ENCODE results near the gene EFHD2.
"Not testable (repeated sequence)": the region's sequence is repeated elsewhere in the genome, so short reads cannot be mapped to it uniquely, and the experiment has no call there.

The EFHD2 gene

DNA sequence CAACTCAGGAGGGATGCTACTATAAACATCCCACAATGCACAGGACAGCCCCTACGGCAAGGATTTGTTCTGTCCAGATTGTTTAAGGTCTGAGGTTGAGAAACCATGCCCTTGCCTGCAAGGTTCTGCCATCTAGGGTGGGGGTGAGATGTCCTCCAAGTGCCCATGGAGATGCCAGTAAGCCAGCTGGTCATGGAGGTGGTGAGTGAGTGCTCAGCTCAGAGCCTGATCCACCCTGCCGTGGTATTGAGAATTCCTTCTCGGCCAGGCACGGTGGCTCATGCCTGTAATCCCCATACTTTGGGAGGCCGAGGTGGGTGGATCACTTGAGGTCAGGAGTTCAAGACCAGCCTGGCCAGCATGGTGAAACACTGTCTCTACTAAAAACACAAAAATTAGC lies 15.3 kb downstream of the EFHD2 start:
- TF ChIP-seq, protein P1, sequence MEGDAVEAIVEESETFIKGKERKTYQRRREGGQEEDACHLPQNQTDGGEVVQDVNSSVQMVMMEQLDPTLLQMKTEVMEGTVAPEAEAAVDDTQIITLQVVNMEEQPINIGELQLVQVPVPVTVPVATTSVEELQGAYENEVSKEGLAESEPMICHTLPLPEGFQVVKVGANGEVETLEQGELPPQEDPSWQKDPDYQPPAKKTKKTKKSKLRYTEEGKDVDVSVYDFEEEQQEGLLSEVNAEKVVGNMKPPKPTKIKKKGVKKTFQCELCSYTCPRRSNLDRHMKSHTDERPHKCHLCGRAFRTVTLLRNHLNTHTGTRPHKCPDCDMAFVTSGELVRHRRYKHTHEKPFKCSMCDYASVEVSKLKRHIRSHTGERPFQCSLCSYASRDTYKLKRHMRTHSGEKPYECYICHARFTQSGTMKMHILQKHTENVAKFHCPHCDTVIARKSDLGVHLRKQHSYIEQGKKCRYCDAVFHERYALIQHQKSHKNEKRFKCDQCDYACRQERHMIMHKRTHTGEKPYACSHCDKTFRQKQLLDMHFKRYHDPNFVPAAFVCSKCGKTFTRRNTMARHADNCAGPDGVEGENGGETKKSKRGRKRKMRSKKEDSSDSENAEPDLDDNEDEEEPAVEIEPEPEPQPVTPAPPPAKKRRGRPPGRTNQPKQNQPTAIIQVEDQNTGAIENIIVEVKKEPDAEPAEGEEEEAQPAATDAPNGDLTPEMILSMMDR (IDR thresholded peaks at IDR 0.05; ENCODE audit: unreplicated experiment in 3 of 3): no peak
- no peaks in the 10 kb centered on the region for H3K9me3 Mint-ChIP-seq
- peaks cover 53% of the 10 kb centered on the region for H3K4me1 Mint-ChIP-seq
- H3K36me3 Mint-ChIP-seq (ENCODE audit: low read depth): peaks cover 3% of the 10 kb centered on the region
- H3K27me3 Mint-ChIP-seq (ENCODE audit: low read depth): peaks cover 5% of the 10 kb centered on the region
- peak overlapping the region in 1 of 3 experiments; percentile 42 for H3K27ac Mint-ChIP-seq
- no peak overlapping the region for H3K4me3 Mint-ChIP-seq

DNA sequence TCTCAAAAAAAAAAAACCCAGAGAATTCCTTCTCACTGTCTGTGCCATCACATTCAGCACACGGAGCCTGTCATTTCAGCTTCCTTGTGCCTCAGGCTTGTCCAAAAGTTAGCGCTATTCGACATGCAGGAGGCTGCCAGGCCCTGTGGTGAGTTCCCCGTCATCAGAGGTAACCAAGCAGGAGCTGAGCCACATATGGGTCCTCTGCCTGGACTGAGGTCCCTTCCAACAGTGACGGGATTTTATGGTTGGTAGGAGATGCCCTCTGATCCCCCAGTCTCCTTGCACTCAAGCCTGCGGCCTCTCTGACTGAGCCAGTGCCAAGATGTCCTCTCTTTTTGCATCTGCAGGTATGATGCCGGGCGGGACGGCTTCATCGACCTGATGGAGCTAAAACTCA lies 15.8 kb downstream of the EFHD2 start:
- H3K4me1 Mint-ChIP-seq: peaks cover 50% of the 10 kb centered on the region

DNA sequence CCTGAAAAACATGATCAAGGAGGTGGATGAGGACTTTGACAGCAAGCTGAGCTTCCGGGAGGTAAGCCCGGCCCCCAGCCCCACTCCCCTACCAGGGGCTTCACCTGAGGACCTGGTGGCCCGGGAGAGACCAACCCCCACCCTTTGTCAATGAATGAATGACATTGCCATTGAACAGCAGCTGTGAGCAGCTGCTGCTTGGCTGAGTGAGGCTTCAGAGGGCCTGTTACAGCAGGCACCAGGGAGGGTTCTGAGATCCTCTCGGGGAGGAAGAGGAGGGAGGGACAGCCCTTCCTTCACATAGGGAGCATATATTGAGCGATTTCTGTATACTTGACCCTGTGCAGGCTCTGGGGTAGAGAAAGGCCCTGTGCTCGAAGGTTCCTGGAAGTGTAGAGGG lies 16.3 kb downstream of the EFHD2 start:
- Mint-ChIP-seq H3K27me3 (ENCODE audit: low read depth) (peaks cover 5% of the 10 kb centered on the region), H3K9me3 (no peaks in the 10 kb centered on the region), H3K4me1 (peaks cover 47% of the 10 kb centered on the region), H3K4me3 (peak overlapping the region in 1 of 3 experiments; percentile 40), H3K27ac (peak overlapping the region; percentile 12 to 72 (median 62)), H3K36me3 (ENCODE audit: low read depth) (peaks cover 2% of the 10 kb centered on the region)
- TF ChIP-seq, protein P1 (IDR thresholded peaks at IDR 0.05; ENCODE audit: unreplicated experiment in 3 of 3): no peak

More for the DNA sequence above, 15.8 kb downstream of the EFHD2 start:
- H3K27ac Mint-ChIP-seq: peak overlapping the region in 1 of 3 experiments; percentile 72
- H3K27me3 Mint-ChIP-seq (ENCODE audit: low read depth): peaks cover 5% of the 10 kb centered on the region
- no peaks in the 10 kb centered on the region for H3K9me3 Mint-ChIP-seq
- peaks cover 3% of the 10 kb centered on the region for H3K36me3 Mint-ChIP-seq (ENCODE audit: low read depth)
- H3K4me3 Mint-ChIP-seq: no peak overlapping the region
- TF ChIP-seq, protein P1 (IDR thresholded peaks at IDR 0.05; ENCODE audit: unreplicated experiment in 3 of 3): no peak

DNA sequence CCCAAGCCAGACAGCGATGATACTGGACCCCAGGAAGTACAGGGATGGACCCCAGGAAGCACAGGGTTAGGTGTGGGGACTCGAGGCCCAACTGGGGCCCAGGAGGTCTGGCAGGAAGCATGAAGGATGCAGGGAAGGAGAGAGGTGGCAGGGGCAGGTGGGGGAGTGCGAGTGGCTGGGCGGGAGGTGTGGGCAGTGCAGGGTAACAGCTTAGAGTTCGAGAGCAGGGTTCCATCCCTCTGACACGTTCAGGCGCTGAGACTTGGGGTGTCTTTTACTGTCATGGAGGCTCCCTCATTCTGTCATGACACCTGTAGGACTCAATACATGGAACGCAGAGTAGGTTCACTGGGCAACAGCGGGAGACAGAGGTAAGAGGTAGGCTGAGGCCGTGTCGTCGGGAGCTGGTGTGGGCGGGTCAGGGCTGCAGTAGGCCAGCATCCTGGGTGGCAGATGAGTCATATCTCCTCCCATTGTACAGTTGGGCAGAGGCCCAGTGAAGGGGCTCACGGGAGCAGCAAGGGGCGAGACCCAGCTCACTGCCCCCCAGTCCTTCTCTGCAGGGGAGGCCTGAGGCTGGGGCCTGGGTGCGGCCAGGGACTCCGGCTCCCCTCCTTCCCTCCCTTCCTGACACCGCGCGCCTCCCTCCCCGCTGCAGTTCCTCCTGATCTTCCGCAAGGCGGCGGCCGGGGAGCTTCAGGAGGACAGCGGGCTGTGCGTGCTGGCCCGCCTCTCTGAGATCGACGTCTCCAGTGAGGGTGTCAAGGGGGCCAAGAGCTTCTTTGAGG lies 17.0 kb downstream of the EFHD2 start:
- Mint-ChIP-seq H3K27me3 (ENCODE audit: low read depth) (peaks cover 5% of the 10 kb centered on the region), H3K9me3 (no peaks in the 10 kb centered on the region)

DNA sequence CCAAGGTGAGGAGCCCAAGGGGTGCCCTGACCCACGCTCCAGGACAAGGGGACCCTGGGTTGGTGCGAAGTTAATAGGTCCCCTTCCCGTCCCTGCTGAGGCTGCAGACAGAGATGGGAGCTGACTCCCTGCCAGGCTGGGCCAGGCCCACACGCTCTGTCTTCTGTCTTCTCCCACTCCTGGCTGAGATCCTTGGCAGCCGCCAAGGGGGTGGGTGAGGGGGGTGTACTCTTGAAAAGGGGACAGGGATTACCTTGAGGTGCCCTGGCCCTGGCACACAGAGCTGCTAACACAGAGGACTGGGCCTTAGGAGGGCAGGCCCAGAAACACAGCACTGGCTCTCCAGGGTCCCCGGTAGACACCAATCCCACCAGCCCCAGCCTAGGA lies 17.6 kb downstream of the EFHD2 start:
- no peak overlapping the region for H3K4me3 Mint-ChIP-seq
- TF ChIP-seq, protein P1 (IDR thresholded peaks at IDR 0.05; ENCODE audit: unreplicated experiment in 3 of 3): peak in 1 of 3 experiments; percentile 0
- peaks cover 41% of the 10 kb centered on the region for H3K4me1 Mint-ChIP-seq
- no peaks in the 10 kb centered on the region for H3K36me3 Mint-ChIP-seq (ENCODE audit: low read depth)
- H3K27me3 Mint-ChIP-seq (ENCODE audit: low read depth): peaks cover 5% of the 10 kb centered on the region
- peak overlapping the region in 1 of 3 experiments; percentile 72 for H3K27ac Mint-ChIP-seq
- no peaks in the 10 kb centered on the region for H3K9me3 Mint-ChIP-seq

More for the DNA sequence above, 17.0 kb downstream of the EFHD2 start:
- Mint-ChIP-seq H3K27ac (peak overlapping the region; percentile 12 to 72 (median 62)), H3K4me3 (peak overlapping the region in 1 of 3 experiments; percentile 40), H3K36me3 (ENCODE audit: low read depth) (no peaks in the 10 kb centered on the region), H3K4me1 (peaks cover 40% of the 10 kb centered on the region)
- TF ChIP-seq, protein P1 (IDR thresholded peaks at IDR 0.05; ENCODE audit: unreplicated experiment in 3 of 3): peak in 1 of 3 experiments; percentile 17

DNA sequence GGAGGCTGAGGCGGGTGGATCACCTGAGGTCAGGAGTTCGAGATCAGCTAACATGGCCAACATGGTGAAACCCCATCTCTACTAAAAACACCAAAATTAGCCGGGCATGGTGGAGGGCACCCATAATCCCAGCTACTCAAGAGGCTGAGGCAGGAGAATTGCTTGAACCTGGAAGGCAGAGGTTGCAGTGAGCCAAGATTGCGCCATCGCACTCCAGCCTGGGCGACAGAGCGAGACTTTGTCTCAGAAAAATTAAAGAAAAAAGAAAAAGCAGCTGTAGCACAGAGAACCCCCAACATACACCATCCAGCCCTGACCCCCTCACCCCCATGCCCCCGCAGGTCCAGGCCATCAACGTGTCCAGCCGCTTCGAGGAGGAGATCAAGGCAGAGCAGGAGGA lies 18.6 kb downstream of the EFHD2 start:
- H3K4me3 Mint-ChIP-seq; H3K27me3 Mint-ChIP-seq (ENCODE audit: low read depth); H3K9me3 Mint-ChIP-seq; H3K36me3 Mint-ChIP-seq (ENCODE audit: low read depth); H3K27ac Mint-ChIP-seq: not testable (repeated sequence)
- peaks cover 47% of the 10 kb centered on the region for H3K4me1 Mint-ChIP-seq

Data from nephron (organoid).